ENCODE measurements around the gene CLTCL1.

Gene CLTCL1

DNA sequence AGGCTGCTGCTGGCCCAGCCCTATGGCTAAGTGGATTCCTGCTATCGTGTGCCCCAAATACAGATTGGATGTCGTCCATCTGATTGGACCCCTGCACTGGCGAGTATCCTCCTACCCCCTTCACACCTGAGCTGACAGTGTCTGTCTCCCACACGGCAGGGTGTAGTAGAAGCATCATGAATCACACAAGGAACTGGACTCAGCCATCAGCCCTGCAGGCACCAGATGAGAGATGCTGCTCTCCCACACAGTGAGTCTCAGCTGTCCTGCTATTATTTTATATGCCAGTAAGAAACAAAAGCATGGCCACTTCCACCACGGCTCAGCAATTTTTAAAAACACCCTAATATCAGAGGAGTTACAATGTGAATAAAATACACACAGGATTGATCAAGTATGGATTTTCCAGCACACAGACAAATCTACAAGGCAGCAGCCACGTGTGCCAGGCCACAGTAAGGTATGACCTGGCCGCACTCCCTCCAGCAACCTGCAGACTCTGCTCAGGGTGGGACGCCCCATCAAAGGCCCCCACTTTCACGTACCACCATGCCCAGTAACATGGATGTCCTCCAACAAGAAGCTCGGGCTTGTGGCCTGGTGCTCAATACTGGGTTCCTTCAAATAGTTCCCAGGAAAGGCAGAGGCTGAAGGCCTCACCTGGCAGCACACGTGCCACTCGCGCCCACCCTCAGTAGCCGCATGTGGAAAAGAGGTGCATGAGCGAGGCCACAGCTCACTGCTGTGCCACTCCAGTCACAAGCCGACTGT is 96.6 kb downstream of the CLTCL1 start:
- no peak for DNase-seq

DNA sequence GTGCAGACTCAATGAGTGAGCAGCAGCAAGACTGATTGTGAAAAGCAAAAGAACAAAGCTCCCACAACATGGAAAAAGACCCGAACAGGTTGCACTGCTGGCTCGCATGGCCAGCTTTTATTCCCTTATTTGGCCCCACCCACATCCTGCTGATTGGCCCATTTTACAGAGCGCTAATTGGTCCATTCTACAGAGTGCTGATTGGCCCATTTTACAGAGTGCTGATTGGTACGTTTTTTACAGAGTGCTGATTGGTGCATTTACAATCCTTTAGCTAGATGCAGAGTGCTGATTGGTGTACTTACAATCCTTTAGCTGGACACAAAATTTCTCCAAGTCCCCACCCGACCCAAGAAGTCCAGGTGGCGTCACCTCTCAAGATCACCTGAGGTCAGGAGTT is 97.6 kb downstream of the CLTCL1 start:
- DNase-seq = no peak

- DNase-seq = no peak
These were observed 103.6 kb downstream of the CLTCL1 start for GRCh38 chr22:19187716-19188563.

- no peak for DNase-seq
These were observed 107.1 kb downstream of the CLTCL1 start for GRCh38 chr22:19184276-19184997.

DNA sequence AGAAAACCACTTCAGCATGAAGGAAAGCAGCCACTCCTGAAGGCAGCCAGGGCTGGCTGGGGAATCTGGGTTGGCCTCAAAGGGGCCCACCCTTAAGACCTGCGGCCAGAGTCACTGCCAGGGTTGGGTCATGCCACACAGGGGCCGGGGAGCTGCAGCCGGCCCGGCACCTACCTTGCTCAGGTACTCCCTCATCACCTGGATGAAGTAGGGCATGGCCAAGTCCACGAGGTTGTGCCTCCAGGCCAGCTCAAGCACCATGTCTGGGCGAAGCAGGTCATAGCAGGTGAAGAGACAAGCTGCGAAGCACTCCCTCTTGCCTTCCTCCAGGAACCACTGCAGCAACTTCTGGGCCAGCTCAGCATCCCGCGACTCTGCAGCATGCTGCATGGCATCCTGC is 108.3 kb downstream of the CLTCL1 start:
- no peak for DNase-seq

DNA sequence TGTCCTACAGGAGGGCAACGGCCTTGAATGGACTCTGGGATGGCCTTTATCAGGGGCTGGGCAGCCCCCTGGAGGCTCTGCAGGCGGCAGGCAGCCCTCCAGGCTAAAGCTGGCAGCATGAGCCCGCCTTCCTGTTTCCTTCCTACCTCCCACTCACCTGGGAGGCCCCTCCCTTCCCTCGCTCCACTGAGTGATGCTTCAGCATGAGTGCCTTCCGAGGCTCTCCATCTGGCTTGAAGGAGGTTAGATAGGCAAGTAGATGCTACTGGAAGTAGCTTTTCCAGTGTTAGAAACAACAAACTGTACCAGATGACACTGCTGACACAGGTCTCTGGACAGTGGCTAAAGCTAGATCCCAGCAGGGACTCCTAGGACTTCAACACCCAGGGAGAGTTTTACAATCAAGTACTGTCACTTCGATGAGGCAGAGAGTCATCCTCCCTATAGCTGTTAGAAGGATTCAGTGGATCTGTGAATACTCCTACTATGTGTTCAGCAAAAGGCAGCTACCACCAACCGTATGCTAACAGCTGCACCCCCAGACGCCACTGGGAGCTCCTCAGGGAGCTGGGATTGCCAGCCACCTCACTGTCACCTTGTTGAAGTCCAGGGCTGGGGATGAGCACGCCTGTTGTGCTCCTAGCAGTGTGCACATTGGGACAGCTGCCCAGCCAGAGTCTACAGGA is 108.9 kb downstream of the CLTCL1 start:
- no peak for DNase-seq

GRCh38 chr22:19181786-19182471 is 109.6 kb downstream of the CLTCL1 start:
- DNase-seq = no peak

DNA sequence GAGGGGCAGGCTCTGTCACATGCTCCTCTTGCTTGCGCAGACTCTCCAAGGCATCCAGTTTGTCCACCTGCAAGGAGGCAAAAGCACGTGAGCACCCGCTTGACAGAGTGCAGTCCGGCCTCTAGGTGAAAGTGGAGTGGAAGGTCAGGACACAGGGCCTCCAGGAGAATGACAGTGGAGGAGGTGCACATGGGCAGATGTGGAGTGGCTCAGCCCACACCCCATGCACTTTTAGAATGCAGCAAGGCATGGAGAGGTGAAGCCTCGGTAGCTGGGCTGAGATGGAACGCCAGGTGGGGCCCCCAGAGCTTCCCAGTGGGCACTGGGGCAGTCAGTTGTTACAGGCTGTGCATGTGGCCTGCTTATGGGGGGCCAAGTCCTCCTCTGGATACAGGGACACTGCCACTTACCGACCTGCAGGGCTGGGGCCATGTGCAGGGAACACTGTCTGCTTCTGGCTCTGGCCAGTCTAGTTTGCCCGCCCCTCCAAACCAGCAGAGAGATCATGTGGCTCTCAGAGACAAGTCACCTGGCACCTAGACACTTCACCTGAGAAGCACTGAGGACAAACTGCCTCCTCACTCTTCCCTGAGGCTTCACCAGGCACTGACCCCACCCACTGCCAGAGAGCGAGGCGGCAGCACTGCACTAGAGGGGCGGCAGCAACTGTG is 110.6 kb downstream of the CLTCL1 start:
- DNase-seq = no peak

- no peak for DNase-seq
These were observed 111.3 kb downstream of the CLTCL1 start for GRCh38 chr22:19180234-19180633.

DNA sequence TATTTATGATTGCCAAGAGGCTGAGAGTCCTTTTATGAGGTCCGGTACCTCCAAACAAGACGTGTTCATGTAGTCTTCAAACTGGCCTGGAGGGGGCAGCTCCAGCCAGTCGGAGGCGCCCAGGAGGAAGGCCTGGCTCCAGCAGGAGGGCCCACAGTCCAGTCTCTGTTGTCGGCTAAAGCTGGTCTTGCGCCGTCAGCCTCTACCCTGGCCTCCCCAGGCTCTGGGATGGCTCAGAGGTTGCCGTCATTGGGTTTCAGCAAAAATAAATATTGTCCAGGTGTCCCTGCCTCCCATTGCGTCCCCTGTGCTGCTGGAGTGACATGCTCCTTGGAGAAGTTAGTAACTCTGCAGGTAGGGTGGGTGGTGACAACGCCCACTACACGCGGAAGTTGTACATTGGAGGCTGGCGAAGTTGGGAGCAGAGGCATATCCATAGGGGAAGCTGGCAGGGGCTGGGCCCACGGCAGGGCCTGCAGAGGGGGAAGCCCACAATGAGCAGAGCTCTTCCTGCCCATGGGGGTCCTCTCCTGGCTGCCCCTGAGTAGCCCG is 111.9 kb downstream of the CLTCL1 start:
- DNase-seq = no peak

GRCh38 chr22:19178657-19179496 is 112.6 kb downstream of the CLTCL1 start, which contains the start of gene SLC25A1:
Gene SLC25A1, minus strand, starts transcription at chr22:19178736. Its CDS starts 63 bp downstream, at chr22:19178673.
- DNase-seq = peak; percentile 67 to 73

GRCh38 chr22:19178065-19178656 is 113.4 kb downstream of the CLTCL1 start:
- DNase-seq = peak; percentile 34 to 41

- DNase-seq = no peak
These were observed 114.1 kb downstream of the CLTCL1 start for GRCh38 chr22:19177164-19178064.

DNA sequence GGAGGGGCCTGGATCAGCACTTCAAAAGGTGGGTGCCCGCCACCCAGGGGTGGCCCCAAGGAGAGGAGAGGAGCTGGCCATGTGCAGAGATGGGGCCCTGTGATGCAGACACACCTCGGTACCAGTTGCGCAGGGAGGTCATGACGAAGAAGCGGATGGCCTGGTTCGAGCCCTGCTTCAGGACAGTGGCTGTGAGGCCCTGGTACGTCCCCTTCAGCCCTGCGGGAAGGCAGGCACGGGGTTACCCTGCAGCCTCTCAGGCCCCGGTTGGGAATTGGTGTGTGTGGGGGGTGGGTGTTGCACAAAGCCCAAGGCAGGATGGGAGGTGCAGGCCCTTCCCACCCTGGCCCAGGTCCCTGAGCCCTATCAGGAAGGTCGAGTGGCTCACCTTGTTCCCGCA is 114.8 kb downstream of the CLTCL1 start:
- no peak for DNase-seq

DNA sequence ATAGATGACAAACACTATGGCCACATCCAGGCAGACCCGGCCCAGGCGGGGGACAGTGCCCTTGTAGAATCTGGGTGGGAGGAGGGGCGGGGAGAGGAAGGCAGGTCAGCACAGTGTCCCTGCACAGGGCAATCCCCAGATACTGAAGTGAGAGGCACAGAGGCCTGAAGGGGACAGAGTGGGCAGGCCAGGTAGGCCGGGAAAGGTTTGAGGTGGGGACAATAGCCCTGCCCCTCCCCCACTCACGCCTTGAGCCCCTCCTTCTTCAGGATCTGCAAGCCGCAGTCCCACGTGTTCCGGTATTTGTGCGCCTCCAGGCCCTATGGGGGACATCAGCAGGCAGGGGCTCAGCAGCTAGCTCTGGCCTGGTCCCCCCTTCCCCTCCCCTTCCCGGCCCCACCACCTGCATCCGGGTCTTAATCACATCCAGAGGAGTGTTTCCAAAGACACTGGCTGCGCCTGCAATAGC is 115.3 kb downstream of the CLTCL1 start:
- no peak for DNase-seq

GRCh38 chr22:19175602-19176174 is 115.8 kb downstream of the CLTCL1 start:
- no peak for DNase-seq

GRCh38 chr22:19175026-19175601 is 116.4 kb downstream of the CLTCL1 start:
- no peak for DNase-seq
